Germinal center (tissue), 1 donor: ENCODE measurements around the gene RHOT2.
A peak's percentile ranks its signal among the peaks of the same experiment; 100 is the strongest.
"Not testable (repeated sequence)": the region's sequence is repeated elsewhere in the genome, so short reads cannot be mapped to it uniquely, and the experiment has no call there.

ENCODE experiments used
- DNase-seq: peaks from one replicate; pipeline ENCODE4 v3.0.0; 2012; ENCODE audit warnings: mixed read lengths, low spot score

The RHOT2 gene

DNA sequence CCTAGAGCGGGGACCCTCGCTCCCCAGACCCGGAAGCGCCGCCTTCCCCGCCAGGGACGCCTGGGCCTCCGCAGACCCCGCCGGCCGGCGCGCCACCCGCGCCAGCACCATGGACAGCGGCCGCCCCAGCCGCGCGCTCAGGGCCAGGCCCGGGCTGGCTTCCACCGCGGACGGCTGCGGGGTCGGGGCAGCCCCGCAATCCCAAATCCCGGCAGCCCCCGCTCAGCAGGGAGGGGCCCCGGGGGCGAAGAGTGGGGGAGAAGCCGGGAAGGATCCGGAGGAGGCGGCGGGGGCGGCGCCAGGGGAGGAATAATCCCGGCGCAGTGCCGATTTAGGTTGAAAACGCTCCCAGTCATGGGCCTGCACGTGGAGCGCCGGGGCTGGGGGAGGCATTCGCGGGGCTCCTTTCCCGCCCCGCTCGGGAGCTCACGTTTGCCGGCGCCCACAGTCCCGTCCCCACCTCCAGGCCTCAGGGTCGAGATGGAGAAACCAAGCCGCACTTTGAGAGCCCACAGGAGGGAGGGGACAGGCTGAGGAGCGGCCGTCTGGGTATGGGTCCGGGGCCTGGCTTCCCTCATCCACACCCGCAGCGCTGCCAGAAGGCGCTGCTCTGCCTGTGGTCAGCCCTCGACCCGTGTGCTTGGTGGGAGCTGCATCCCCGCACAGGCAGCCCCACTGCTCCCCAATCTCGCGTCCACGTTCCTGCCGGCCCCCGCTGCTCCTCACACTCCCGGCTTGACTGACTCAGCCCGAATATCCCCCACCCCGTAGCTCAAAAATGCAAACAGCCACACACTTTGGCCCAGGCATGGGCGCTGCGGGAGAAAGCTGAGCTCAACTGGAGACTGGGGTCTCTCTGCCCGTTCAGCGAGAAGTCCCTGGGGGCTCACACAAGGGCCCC, 33.0 kb downstream of the RHOT2 start:
- DNase-seq, result no peak

DNA sequence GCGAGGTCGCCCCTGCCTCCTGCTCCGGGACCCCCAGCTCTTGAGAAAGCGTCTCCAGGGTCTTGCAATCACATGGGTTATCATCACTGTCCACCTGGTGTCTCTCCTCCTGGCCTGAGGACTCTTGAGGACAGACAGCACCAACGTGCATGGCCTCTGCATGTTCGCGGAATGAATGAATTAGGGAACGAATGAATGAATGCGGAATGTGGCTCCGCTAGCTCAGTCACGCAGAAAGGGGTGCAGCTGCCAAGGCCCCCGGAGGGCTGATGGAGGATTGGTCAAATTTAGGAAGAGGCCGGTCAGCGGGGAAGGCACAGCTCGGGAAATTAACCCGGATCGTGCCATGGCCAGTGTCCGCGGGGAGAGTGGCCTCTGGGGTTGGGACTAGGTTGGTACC, 34.4 kb downstream of the RHOT2 start:
- DNase-seq, result no peak

DNA sequence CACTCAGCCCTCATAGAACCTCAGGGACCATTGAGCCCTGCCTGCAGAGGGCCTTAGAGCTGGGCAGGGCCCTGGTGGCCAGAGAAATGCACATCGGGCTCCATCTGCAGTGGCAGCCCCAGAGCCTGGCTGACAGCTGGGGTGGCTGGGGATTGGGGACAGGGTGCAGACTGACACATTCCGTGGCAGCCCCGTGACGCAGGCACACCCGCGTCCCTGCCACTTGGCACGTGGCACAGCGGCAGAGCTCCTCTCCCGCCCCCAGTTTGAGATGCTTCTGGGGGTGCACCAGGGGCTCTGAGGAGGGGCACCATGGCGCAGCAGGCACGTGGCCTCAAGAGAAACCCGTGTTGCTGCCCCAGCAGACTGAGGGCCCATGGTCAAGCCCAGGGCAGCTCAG, 35.5 kb downstream of the RHOT2 start:
- DNase-seq, result no peak

DNA sequence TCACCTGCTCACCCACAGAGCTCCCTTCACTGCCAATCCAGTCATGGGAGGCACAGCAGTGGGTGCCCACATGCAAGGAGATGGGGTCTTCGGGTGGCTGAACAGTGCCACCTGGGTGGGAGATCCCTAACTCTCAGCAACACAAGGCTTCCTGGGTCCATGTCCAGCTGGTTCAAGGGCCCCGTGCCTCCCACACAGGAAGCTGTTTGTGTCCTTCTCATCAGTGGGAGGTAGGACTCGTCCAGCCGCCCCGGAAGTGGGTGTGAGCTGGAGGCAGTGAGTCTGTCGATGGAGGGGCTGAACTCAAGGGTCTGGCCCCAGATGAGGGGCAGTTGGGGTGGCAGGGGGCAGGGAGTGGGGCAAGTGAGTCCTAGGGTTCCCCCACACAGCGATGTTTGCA, 36.1 kb downstream of the RHOT2 start:
- no peak for DNase-seq

DNA sequence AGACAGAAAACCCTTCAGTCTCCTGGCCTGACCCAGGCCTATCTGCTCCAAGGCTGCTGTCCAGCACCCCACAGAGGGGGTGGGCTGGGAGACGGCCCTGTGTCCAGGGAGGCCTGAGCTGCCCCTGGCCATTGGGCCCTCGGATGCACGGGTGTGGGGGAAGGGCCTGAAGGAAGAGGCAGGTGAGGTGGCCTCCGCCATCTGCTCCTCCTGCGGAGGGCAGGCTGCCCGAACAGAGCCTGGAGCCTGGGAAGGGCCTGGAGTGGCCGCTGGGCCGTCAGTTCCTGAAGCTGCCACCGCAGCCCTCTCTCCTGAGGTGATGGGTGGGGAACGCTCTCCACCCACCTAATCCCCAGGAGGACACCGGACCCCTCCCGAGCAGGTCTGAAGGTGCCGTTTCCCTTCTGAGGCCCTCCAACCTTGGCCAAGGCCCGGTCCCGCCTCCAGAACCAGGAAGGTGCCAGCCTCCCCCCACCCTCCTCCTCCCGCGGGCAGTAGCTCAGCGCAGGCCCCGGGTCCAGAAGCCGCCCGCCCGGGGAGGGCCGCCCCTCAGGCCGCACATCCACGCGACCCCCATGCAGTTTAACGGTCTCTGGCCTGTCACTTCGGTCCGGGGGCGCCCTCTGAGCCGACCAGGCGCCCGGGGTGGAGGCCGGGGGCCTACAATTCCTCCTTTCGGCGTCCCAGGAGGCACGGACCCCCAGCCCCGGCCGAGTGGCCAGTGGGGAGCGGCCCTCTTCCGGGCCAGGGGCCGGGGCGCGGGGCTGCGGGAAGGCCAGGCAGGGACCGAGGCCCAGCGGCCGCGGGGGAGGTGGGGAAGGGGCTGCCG, 36.8 kb downstream of the RHOT2 start:
- no peak for DNase-seq

DNA sequence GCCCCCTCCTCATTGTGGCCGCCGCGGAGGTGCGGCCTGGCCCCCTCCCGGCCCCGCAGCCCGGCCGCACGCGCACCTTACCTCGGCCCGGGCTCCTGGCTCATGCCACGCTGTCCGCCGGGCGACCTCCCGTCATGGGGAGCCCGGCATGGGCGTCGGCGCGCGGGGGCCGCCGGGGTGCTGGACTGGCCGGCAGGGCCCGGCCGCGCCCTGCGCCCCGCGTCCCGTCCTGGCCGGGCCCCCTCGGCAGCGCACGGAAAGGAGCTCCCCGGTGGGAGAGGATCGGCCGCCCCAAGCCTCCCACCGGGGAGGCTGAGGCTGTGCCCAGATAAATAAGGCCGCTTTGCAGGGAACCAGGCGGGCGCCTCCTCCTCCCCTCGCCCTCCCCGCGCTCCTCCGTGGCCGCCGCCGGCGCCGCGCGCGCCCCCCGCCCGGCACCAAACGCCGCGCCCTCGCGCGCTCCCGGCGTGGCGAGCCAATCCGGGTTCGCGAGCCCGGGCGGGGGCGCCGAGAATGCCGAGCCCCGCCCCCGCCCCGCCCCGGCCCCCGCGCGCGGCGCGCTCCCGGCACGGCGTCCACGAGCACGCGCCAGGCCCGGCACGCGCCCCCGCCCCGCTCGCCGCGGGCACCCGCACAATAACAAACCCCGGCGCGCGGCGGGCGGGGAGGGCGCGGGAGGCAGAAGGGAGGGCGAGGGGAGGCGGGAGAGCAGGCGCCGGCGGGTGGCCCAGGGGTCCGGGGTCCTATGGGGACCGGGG, 37.7 kb downstream of the RHOT2 start, which contains the start of gene FBXL16:
Gene FBXL16 (minus strand): TSS at position 371 of the 758 bp plus-strand sequence. CDS start 8,396 bp downstream, outside the sequence.
- DNase-seq, result no peak

DNA sequence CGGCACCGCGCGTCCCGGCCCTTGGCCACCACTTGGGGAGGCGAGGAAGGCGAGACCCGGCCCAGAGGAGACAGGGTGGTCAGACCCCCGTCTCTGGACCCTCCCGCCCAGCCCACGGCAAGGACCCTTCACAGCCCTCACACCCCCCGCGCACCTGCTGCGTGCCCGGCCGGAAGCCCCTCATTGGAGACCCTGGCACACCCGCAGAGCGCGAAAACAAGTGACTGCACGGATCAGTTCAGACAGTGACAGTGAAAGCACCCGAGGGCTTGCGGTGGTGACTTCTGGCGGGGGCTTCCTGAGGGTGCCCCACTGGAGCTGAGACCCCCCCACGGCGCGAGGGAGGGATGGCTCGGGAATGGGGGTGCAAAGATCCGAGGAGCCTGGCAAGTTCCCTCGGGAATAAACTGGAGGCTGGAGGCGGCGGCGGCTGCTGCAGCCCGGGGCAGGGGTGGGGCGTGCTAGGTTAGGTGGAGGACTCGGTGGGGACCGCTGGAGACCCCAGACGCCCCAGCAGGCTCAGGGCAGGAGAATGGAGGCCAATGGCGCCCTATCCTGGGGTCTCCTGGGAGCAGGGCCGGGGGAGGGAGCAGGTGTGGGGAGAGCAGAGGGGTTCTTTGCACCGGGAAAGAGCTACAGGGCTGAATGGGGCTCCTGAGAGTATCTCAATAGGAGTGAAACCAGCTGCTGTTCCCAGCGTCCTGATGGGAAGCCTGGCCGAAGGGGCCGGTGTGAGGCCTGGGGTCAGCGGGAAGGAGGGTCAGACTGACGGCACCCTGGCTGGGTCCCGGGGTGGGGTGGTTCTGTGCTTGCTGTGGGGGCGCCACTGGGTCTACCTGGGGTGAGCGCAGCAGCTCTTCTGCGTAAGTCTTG, 38.5 kb downstream of the RHOT2 start:
- no peak for DNase-seq

DNA sequence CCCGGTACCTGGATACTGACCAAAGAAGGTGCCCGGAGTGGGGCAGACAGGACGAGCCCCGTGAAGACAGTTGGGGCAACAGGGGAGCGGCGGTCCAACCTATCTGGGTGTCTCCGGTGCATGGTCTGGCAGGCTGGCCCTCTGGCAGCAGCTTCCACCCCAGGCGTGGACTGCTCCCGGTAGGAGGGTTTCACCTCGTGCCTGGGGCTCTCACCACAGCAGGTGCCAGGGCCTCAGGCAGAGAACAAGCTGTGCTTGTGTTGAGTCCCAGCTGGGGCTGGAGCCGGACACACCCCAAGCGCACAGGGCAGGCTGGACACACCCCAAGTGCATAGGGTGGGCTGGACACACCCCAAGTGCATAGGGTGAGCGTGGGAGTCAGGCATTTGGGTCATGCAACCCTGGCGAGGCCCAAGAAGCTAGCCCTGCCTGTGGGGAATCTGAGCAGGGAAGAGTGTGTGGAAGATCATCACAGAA, 39.2 kb downstream of the RHOT2 start:
- no peak for DNase-seq

DNA sequence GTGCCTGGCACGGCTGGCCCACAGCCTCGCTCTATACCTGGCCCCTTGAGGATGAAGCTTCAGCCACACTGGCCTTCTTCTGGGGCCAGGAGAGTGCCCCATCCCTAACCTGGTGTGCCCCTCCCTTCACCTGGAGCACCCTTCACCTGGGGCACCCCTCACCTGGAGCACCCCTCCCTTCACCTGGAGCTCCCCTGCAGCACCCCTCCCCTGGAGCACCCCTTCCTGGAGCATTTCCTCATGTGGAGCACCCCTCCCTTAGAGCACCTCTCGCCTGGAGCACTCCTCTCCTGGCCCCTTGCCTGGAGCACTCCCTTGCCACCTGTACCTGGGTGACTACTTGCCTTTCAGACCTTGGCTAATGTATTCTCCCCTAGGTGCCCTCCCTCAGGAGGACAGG, 40.1 kb downstream of the RHOT2 start:
- no peak for DNase-seq

DNA sequence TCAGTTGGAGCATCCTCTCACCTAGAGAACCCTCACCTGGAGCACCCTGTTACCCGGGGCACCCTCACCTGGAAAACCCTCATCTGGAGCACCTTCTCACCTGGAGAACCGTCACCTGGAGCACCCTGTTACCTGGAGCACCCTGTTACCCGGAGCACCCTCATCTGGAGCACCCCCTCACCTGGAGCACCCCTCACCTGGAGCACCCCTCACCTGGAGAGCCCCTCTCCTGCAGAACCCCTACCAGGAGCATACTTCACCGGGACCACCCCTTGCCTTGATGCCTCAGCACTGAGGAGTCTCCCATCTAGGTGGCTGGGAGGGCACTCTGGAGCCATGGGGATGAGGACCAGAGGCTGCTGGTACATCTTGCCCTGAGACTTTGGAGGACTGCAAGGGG, 41.0 kb downstream of the RHOT2 start:
- DNase-seq, result no peak

DNA sequence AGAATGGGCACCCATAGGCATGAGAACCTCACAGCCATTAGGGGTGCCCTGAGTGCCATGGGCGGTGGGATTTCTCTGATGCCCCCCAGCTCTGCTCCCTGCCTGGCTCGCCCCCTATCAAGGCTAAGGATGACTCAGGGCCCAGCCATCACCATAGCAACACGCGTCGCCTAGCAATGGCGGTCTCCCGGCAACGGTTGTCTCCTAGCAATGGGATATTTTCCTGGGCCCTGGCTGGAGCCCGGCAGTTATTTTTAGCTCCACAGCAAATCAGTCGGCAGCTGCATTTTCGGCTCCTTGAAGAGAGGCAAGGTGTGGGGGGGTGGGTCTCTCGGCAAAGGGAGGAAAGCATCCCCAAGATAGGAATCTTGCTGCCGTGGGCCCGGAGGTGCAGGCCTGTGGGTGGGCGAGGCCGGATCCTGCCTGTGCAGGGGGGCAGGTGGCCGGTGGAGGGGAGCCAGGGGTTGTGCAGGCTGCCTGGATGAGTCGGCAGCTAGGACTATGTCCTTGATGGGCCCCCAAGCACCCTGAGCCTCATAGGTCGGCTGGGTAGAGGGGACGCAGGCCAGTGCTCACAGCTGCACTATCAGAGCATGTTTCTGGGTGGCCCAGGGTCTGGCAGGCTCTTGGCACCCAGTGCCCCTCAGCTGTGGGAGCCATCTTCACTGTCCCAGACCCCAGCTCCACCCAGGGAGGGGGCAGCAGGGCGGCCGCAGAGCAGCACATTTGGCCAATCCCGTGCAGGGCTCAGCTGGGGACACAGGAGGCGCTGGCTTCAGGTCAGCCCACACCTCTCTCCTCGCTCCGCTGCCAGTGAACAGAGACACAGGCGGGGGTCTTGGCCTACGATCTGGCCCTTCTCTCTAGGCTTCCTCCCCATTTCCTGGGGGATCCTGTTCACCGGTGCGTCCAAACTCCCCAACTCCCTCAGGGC, 41.9 kb downstream of the RHOT2 start:
- no peak for DNase-seq

DNA sequence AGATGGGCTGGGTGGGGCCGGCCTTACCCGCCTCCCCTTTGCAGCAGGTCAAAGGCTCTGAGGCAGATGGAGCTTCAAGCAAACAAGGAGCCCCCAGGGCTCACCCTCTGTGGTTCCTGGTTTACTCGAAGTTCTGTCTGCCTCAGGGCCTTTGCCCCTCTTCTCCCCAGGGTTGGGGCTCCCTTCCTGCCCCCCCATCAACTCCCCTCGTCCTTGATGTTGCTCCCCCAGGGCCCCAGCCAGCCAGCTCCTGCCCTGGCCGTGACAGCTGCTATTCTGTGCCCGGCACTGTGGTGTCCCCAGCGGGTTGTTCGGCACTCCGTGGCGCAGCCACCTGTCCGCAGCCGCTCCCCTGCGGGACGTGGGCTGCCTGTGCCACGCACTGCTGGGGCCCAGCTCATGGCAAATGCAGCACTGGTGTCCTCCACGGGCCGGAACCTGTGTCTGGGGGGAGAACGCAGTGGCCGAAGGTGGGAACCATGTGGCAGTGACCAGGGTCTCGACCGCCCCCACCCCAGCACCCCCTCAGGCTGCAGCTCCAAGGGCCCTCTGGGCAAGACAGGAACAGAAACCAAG, 42.7 kb downstream of the RHOT2 start:
- DNase-seq, result no peak

DNA sequence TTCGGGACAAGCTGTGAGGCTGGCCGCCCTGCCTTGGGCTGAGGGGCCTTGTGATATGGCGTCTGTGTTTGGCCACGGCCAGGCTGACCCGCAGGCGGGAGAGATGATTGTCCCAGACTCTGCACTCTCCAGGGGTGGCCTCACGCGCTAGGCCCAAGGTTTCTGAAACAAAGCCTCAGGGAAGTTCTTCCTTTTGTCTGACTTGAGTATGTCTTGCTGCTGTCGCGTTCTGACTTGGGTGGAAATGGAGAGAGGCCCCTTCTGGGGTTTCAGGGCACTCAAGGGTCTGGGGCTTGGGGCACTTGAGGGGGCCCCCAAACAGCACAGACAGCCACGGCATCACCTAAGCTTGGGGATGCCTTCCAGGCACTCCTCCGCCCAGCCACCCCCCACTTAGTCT, 43.2 kb downstream of the RHOT2 start:
- DNase-seq, result no peak

DNA sequence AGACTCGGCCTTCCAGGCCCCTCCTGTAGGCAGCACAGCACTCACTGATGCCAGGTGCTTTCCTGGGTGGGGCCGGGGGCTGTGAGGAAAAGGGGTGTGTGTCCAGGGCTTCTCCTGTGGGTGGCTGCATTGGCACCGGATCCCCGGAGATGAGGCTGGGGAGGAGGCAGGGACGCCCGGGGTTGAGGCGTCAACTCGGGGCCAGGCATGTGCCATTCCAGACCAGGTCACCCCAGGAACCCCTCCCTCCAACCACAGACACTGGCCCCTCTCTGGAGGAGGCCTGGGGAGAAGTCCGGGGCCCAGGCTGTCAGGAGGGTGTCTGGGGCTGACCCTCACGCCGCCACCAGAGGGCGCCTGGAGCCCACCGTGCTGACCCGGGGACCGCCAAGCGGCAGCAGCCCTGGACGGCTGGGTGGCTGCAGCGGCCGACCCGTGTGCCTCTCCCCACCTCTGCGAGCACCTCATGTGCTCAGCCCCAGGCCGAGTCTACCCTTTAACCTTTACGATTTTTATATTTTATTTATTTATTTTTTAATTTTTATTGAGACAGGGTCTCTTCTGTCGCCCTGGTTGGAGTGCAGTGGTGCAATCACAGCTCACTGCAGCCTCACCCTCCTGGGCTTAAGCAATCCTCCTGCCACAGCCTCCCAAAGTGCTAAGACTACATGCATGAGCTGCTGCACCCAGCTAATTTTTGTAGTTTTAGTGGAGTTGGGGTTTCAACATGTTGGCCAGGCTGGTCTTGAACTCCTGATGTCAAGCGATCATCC, 43.8 kb downstream of the RHOT2 start:
- DNase-seq, result peak; percentile 87

DNA sequence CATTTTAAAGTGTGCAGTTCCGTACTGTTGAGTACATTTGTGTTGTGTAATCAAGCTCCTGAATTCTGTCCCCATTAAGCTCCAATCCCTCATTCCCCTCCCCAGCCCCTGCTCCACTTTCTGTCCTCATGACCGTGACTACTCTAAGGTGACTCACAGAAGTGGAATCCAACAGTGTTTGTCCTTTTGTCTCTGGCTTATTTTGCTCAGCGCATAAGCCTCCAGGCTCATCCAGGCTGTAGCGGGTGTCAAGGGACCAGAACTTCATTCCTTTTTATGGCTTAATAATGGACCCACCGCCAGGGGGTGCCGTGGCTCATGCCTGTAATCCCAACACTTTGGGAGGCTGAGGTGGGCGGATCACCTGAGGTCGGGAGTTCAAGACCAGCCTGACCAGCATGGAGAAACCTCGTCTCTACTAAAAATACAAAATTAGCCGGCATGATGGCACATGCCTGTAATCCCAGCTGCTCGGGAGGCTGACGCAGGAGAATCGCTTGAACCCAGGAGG, 44.9 kb downstream of the RHOT2 start:
- not testable (repeated sequence) for DNase-seq

DNA sequence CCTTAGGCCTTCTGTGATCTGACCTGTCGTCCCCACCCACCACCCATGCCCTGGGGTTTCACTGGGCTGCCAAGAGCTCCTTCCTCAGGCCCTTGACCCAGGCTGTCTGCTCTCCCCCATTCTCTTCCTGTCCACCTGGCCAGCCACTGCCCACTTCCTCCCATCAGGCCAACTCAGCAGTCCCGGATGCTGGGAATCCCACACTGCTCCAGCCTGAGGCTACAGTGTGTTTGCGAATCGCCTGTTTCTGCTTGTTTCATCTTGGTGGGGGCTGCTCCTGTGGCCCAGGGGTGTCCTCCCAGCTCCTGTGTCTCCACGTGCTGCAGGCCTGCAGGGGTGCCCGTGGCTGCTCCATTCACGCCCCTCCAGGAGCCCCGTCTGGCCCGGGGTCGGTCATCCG, 46.1 kb downstream of the RHOT2 start:
- DNase-seq, result no peak

DNA sequence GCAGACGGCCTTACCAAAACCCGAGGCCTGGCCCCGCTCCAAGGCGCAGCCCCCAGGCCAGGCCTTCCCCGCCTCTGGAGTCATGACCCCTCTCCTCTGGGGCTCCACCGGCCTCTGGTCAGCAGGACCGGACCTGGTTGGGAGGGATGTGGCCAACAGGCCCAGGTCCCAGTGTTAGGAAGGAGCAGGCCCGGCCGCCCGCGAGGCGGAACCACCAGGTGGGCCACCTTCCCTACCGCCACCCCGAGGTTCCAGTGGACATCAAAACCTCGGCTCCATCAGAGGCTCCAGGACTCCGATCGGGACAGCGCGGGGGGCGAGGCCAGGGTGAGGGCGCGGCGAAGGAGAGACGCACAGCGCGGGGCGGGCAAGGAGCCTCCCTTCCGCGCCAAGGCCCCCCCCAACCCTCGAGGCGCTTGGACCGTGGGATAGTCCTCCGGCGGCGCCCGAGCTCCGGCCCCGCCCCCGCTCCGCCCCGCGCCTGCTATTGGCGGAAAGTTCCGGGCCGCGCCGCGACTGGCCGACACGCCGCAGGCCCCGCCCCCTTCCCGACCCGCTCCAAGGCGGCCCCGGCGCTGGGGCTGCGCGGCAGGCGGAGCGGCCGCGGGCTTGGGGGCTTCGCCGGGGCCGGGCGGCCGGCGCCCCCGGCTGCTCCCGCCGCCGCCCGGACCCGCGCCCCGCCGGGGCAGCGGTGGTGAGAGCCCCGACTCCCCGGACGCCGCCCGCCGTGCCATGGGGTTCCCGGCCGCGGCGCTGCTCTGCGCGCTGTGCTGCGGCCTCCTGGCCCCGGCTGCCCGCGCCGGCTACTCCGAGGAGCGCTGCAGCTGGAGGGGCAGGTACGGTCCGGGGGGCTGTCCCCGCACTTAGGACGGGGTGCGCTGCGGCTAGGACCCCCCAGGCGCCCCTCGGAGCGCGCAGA, 46.9 kb downstream of the RHOT2 start, which contains the start of gene METRN:
Gene METRN (plus strand): TSS at position 561 of the 919 bp plus-strand sequence. CDS start 172 bp downstream, at position 733.
- DNase-seq, result peak; percentile 94
